NT2/D1 (cell line): ENCODE results near the gene QKI.

Source experiments
- SUZ12 ChIP-seq: IDR thresholded peaks from 2 replicates; pipeline ENCODE4 v1.6.1; 2011; ENCODE audit not compliant: insufficient read length, insufficient read depth; ENCODE audit errors: extremely low read depth
- YY1 ChIP-seq: IDR thresholded peaks from 2 replicates; pipeline ENCODE4 v1.6.1; 2011; ENCODE audit not compliant: insufficient read length, insufficient read depth
- ZNF274 ChIP-seq: IDR thresholded peaks from 2 replicates; pipeline ENCODE4 v1.6.1; 2011; ENCODE audit warnings: mild to moderate bottlenecking, low read depth, low read length

DNA sequence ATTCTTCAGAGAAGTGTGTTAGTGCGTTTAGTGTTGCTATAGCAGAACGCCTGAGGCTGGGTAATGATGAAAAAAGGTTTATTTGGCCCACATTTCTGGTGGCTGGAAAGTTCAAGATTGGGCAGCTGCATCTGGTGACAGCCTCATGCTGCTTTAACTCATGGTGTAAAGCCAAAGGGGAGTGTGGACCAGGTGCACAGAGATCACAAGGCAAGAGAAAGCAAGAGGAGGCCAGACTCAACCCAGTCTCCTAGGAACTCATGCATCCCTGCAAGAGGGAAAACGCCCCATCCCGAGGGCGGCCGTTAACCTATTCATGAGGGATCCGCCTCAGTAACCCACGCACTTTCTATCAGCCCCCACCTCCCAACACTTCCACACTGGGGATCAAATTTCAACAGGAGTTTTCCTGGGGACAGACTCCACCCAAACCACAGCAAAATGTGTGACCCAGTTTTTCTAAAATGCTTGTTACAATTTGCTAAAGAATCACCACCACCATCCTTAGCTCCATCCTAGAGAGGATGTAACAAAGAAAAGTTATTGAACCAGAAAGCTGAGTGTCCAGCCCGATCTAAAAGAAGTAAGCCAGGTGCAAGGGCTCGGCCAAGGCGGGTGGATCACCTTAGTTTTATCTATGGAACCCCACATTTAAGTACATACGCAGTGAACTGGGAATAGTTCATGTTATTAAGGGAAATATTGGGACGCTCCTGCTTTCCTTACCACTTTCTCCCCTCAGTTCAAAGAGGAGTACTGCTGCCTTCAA is 164.8 kb downstream of the QKI start:
- TF ChIP-seq ZNF274 (no peak), SUZ12 (no peak), YY1 (no peak)
